Activated CD4-positive, alpha-beta T cell treated with anti-CD3 and anti-CD28 coated beads, Interleukin-2, amount 10 ng/mL, durations not matched to agents 7 days and 5 days (primary cell): ENCODE data around the gene LBHD1. TPM values are rescaled to one million over a fixed set of nuclear protein-coding genes. Genes with fewer than 3 reads are reported as not detected.

Experiments used
- total RNA-seq, 2 experiments: library from RNA; stranded (reverse); gene quantifications; one replicate each; pipeline ENCODE4 v1.2.3, GENCODE V29; 2021

LBHD1 gene
- total RNA-seq, 2 experiments from 2014 or later, result 19.5 to 21.3 TPM

Other genes with a start within 250 kb of the LBHD1 start
- gene AHNAK, start 125.5 kb downstream of the LBHD1 start, total RNA-seq, result 100 to 1,000 TPM; 206 to 237 TPM
- gene EEF1G, start 98.4 kb downstream of the LBHD1 start, total RNA-seq, result 1,000 to 10,000 TPM; 1,239 to 1,470 TPM
- 10 to 100 TPM; 24.1 to 26.0 TPM for gene TUT1, start 80.7 kb downstream of the LBHD1 start, total RNA-seq
- 100 to 1,000 TPM; 270 to 299 TPM for gene MTA2, start 70.4 kb downstream of the LBHD1 start, total RNA-seq
- gene EML3, start 59.5 kb downstream of the LBHD1 start, total RNA-seq, result 100 to 1,000 TPM; 137 to 144 TPM
- 1 to 10 TPM; 1.0 to 1.3 TPM for gene ROM1, start 59.0 kb downstream of the LBHD1 start, total RNA-seq
- 10 to 100 TPM; 63.4 to 71.1 TPM for gene B3GAT3, start 50.3 kb downstream of the LBHD1 start, total RNA-seq
- 100 to 1,000 TPM; 290 to 291 TPM for gene GANAB, start 25.7 kb downstream of the LBHD1 start, total RNA-seq
- 10 to 100 TPM; 26.3 to 27.6 TPM for gene INTS5, start 19.0 kb downstream of the LBHD1 start, total RNA-seq
- 10 to 100 TPM; 86.0 to 93.9 TPM for gene C11orf98, start 7.1 kb downstream of the LBHD1 start, total RNA-seq
- 10 to 100 TPM; 11.0 to 18.2 TPM for gene CSKMT, start 7.0 kb downstream of the LBHD1 start, total RNA-seq
- 1 to 10 TPM; 6.7 to 7.4 TPM for gene UQCC3, start 594 bp downstream of the LBHD1 start, total RNA-seq
- 100 to 1,000 TPM; 126 to 146 TPM for gene UBXN1, start 6.8 kb upstream of the LBHD1 start, total RNA-seq
- gene LRRN4CL, start 17.3 kb upstream of the LBHD1 start, total RNA-seq, result under 1 TPM; 0.17 to 0.40 TPM
- gene BSCL2, start 35.2 kb upstream of the LBHD1 start, total RNA-seq, result 10 to 100 TPM; 28.3 to 41.0 TPM
- not detected for gene GNG3, start 35.4 kb upstream of the LBHD1 start, total RNA-seq
- 10 to 100 TPM; 67.9 to 69.0 TPM for gene HNRNPUL2, start 55.2 kb upstream of the LBHD1 start, total RNA-seq
- 10 to 100 TPM; 51.1 to 59.9 TPM for gene TTC9C, start 56.2 kb upstream of the LBHD1 start, total RNA-seq
- 10 to 100 TPM; 14.3 to 18.5 TPM for gene ZBTB3, start 81.9 kb upstream of the LBHD1 start, total RNA-seq
- 10 to 100 TPM; 87.2 to 99.8 TPM for gene POLR2G, start 89.3 kb upstream of the LBHD1 start, total RNA-seq
- gene TAF6L, start 99.1 kb upstream of the LBHD1 start, total RNA-seq, result 10 to 100 TPM; 17.7 to 19.4 TPM
- 10 to 100 TPM; 46.8 to 55.9 TPM for gene TMEM179B, start 115.1 kb upstream of the LBHD1 start, total RNA-seq
- gene TMEM223, start 119.7 kb upstream of the LBHD1 start, total RNA-seq, result 10 to 100 TPM; 17.9 to 19.4 TPM
- gene NXF1, start 133.2 kb upstream of the LBHD1 start, total RNA-seq, result 100 to 1,000 TPM; 110 to 121 TPM
- gene STX5, start 159.8 kb upstream of the LBHD1 start, total RNA-seq, result 10 to 100 TPM; 34.1 to 41.0 TPM
- under 1 TPM in 1 of 2 experiments, not detected in 1; 0.48 TPM for gene TEX54, start 160.6 kb upstream of the LBHD1 start, total RNA-seq
- gene WDR74, start 167.3 kb upstream of the LBHD1 start, total RNA-seq, result 10 to 100 TPM; 53.8 to 60.4 TPM
- 100 to 1,000 TPM; 153 to 157 TPM for gene SLC3A2, start 208.6 kb upstream of the LBHD1 start, total RNA-seq
- not detected for gene CHRM1, start 249.1 kb upstream of the LBHD1 start, total RNA-seq